HUDEP-2 (cell line): ENCODE results near the gene SNRPB.

Source experiments
- DNase-seq, 76 experiments: peaks; one replicate each; lab custom pipeline; 2025; ENCODE audit not compliant: unreplicated experiment in 76 of 76; lab: John Stamatoyannopoulos, UW

Gene SNRPB

DNA sequence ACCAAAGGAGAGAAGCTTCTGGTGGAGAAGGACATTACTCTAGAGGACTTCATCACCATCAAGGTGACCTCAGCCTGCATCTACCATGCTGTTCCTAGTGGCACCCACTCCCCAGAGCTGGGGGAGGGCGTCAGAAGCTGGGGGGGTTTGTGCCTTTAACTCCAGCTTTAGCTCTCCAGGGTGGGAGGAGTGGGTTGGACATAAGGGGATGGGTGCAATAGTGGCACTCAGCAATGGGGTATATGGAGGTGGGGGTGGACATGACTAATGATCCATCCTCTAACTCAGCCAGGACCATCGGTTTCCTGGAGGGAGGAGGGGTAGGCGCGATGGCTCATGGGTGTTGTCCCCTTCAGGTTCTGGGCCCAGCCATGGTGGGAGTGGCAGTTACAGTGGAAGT is 40.1 kb downstream of the SNRPB start:
- no peak for DNase-seq

DNA sequence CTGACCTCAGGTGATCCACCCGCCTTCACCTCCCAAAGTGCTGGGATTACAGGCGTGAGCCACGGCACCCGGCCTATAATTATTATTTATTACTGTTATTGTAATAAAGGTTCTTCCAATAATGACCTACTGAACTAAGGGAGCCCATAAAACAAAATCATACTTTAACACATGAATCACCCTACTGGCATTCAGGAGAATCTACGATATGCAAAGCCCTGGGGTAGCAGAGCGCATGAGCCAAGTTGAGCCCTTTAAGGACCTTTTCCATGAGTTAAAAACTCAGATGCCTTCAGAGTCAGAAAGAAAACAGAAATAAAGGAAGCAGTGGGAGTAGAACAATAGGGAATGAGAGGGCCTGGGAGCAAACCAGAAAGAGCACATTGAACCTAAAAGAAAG is 41.5 kb downstream of the SNRPB start:
- no peak for DNase-seq

DNA sequence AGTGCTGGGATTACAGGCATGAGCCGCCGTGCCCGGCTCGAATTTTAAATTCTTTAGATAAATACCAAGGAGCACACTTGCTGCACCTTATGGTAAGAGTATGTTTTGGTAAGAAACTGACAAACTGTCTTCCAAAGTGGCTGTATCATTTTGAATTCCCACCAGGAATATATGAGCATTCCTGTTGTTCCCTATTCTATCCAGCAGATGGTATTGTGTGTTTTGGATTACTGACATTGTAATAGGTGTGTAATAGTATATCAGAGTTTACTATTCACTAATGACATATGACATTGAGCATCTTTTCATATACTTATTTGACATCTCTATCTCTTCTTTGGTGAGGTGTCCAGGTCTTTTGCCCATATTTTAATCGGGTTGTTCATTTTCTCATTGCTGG is 49.3 kb downstream of the SNRPB start:
- DNase-seq = no peak

DNA sequence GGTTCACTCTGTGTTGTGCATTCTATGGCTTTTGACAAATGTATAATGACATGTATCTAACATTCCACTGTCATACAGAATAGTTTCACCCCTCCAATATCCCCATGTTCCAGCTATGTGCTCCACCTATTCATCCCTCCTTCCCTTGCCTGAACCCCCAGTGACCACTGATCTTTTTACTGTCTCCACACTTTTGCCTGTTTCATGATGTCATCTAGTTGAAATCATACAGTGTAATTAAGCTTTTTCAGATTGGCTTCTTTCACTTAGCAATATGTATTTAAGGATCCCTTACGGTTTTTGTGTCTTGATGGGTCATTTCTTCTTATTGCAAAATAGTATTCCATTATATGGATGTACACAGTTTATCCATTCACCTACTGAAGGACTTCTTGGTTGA is 50.1 kb downstream of the SNRPB start:
- no peak for DNase-seq

DNA sequence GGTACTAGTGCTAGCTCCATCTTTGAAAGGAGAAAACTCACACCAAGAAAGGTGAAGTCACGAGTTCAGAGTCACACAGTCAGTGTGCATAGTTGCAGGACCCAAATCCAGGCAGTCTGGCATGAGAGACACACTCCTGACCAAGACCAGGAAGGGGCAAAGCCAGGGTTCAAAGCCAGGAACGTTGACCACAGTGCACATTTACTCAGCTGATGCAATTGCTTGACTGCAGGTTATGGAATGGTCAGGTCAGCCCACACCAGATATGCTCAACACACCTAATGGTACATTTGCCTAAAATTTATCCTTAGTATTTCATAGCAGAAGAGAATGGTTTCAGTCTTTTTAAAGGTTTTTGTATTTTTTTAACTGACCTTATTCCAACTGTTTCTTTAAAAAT is 52.2 kb downstream of the SNRPB start:
- DNase-seq = no peak

DNA sequence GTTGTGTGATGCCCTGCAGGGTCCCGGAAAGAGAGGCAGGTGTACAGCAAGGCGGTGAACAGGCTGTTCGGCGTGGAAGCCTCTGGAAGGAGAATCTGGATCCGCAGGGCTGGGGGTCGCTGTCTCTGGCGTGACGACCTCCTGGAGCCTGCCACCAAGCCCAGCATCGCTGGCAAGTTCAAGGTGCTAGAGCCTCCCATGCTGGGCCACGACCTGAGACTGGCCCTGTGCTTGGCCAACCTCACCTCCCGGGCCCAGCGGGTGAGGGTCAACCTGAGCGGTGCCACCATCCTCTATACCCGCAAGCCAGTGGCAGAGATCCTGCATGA is 53.4 kb downstream of the SNRPB start:
- no peak for DNase-seq

DNA sequence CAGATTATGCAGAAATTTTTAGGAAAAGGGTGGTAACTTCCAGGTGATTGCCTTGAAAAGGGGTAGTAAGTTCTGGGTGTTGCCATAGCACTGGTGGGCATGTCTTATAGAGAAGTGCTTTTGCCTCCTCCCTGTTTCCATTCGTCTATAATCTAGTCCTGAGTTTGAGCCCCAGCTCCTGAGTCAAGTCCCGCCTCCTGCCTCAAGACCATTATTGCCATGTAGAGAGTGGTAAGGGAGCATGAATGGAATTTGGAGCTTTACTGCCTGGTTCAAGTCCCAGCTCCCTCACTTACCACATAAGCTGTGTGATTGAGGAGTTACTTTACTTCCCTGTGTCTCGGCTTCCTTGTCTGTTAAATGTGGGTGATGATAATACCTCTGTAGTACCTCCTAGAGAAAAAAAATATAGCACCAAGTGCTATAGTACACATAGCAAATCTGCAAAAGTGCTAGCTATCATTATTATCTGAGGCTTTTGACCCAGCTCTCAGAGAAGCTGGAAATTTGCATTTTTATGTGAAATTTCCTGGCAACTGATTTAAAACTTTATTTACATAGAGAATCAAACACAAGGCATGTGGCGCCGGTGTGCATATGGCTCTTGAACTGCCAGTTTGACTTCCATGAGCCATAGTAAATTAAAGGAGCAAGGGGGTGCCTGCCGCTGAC is 53.9 kb downstream of the SNRPB start:
- DNase-seq = no peak
